Epithelial cell of proximal tubule (primary cell): Measurements from ENCODE around the gene HSD17B11. TPM values are rescaled to one million over a fixed set of nuclear protein-coding genes. Genes with fewer than 3 reads are reported as not detected.
"Not testable (repeated sequence)": the region's sequence is repeated elsewhere in the genome, so short reads cannot be mapped to it uniquely, and the experiment has no call there.

Experiments
- DNase-seq: peaks from one replicate; pipeline ENCODE4 v3.0.0-alpha.2; 2011; ENCODE audit warnings: low read depth
- H3K4me3 ChIP-seq: 2 replicates; pipeline ENCODE4 v1.5.1; 2011; ENCODE audit warnings: low read depth, mild to moderate bottlenecking, low read length
- CTCF ChIP-seq: conservative IDR thresholded peaks from 2 replicates; pipeline ENCODE4 v1.5.1; 2012; ENCODE audit warnings: low read depth, mild to moderate bottlenecking, low read length
- total RNA-seq: library from RNA; depleted of rRNA; stranded (reverse); fragments of >200 nt; gene quantifications from 2 replicates; pipeline ENCODE4 v1.2.3, GENCODE V29; 2015

HSD17B11 gene
- total RNA-seq, 1 donor from 2014 or later = 19.4 TPM

- TF ChIP-seq CTCF = no peak
Observed at GRCh38 chr4:87356832-87357526, 34.0 kb downstream of the HSD17B11 start.

DNA sequence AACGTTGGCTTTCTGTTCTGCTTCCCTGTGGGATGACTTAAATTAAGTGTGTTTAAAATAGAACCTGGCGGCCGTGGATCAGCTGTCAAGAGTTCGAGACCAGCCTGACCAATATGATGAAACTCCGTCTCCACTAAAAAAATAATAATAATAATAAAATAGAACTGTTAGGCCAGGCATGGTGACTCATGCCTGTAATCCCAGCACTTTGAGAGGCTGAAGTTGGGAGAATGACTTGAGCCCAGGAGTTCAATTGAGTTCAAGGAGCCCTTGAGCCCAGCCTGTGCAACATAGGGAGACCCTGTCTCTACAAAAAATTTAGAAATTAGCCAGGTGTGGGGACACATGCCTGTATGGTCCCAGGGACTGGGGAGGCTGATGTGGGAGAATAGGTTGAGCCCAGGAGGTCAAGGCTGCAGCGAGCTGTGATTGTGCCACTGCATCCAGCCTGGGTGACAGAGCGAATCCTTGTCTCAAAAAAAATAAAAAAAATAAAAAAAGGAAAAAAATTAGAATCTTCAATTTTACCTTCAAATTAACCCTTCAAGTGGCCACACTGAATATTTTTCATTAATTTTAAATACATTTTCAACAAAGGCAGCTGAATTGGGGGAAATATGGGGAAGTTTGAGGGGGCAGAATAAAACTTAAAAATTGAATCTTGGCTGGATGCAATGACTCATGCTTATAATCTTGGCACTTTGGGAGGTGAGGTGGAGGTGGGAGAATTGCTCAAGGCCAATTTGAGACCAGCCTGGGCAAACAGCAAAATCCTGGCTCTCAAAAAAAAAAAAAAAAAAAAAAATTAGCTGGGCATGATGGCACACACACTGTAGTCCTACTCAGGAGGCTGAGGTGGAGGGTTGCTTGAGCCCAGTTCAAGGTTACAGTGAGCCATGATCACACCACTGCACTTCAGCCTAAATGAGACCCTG lies 36.6 kb downstream of the HSD17B11 start:
- no peak for DNase-seq
- TF ChIP-seq CTCF = no peak
- no peak overlapping the region for H3K4me3 ChIP-seq

More at GRCh38 chr4:87356832-87357526, 34.0 kb downstream of the HSD17B11 start:
- no peak overlapping the region for H3K4me3 ChIP-seq
- no peak for DNase-seq

DNA sequence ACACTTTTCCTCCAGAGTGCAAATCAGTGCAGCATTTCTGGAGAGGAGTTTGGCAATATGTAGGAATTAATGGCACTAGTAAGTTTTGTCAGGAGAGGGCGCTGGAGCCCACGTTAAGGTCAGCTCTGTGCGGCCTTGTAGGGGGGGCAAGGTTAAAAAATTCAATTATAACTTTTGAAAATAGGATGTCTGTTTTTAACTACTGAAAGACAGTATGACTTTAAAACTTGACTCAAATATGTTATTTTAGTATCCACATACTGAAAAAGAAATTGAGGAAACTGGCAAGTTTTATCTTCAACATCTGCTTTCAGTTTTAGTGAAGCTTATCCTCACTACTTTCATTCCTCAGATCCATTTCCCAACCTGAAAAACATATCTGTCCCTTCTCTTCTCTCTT lies 37.4 kb downstream of the HSD17B11 start:
- no peak overlapping the region for H3K4me3 ChIP-seq
- TF ChIP-seq CTCF = peak; percentile 77
- DNase-seq = no peak

DNA sequence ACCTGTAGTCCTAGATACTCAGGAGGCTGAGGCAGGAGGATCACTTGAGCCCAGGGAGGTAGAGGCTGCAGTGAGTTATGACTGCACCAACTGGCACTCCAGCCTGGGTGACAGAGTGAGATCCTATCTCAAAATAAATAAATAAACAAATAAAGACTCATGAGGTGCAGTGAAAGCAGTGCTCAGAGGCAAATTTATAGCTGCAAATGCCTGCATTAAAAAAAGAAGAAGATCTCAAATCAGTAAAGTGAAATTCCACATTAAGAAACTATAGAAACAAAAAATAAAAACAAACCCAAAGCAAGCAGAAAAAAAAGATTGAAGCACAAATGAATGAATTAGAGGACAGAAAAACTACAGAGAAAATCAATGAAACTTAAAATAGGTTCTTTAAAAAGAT lies 45.8 kb downstream of the HSD17B11 start:
- TF ChIP-seq CTCF = no peak
- DNase-seq = no peak
- H3K4me3 ChIP-seq = no peak overlapping the region

DNA sequence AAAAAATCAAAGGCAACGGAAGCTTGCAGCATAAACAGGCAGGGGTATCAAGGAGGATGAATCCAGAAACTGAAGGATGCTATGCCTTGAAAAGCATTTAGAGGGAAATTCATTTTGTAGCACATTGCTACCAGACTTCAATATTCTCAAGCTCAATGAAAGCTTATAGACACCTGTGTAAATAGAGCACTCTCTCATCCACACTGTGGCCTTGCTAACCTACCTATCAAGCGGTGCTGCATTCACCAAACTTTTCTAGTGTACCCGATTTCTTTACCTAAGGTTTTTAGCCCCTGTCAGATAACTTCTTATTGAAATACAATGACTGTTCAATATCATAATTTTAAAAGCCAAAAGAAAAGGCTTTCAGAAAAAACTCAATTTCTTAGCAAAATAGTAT lies 48.1 kb downstream of the HSD17B11 start:
- TF ChIP-seq CTCF = no peak
- H3K4me3 ChIP-seq = no peak overlapping the region
- no peak for DNase-seq

DNA sequence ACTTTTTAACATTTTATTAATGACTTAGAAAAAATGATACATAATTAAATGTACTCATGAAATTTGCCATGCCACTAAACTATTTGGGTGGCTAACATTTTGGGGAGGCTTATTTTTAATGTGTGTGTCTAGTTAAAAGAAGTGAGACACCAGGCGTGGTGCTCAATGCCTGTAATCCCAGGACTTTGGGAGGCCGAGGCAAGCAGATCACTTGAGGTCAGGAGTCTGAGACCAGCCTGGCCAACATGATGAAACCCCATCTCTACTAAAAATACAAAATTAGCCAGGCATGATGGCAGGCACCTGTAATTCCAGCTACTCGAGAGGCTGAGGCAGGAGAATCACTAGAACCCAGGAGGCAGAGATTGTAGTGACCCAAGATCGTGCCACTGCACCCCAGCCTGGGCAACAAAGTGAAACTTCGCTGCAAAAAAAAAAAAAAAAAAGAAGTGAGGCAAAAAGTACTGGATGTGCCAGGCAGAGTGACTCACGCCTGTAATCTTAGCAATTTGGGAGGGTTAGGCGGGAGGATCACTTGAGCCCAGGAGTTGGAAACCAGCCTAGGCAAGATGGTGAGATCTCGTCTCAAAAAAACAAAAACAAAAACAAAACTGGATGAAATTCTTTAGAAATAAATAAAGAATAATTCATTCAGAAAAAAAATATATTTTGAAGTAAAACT lies 48.9 kb downstream of the HSD17B11 start:
- not testable (repeated sequence) for DNase-seq, H3K4me3 ChIP-seq

- DNase-seq = no peak
- TF ChIP-seq CTCF = no peak
- no peak overlapping the region for H3K4me3 ChIP-seq
Observed at GRCh38 chr4:87339440-87339839, 51.5 kb downstream of the HSD17B11 start.
